GM23338 (cell line): Measurements from ENCODE around the gene LRRFIP1. TPM values are rescaled to one million over a fixed set of nuclear protein-coding genes. Genes with fewer than 3 reads are reported as not detected.

Experiments
- ATAC-seq: fragments of 200-7000 bp; cut with Tn5 transposase; 3 replicates; pipeline ENCODE4 v1.9.1; 2020
- DNase-seq: peaks from one replicate; pipeline ENCODE4 v3.0.0-alpha.2; 2015; ENCODE audit warnings: low spot score
- H2AFZ ChIP-seq: fragments of 200-600 bp; sonication (generic); 2 replicates; pipeline ENCODE4 v1.8.0; 2016; ENCODE audit warnings: antibody characterized with exemption, mild to moderate bottlenecking, moderate library complexity
- H3F3A ChIP-seq: fragments of 200-600 bp; sonication (generic); replicated peaks from 2 replicates; pipeline ENCODE4 v1.8.0; 2017; ENCODE audit warnings: antibody characterized with exemption, mixed run types, low read depth
- H3K27ac ChIP-seq: fragments of 200-600 bp; sonication (generic); 2 replicates; pipeline ENCODE4 v1.6.1; 2016; ENCODE audit warnings: low read depth
- H3K27me3 ChIP-seq: fragments of 200-600 bp; sonication (generic); 2 replicates; pipeline ENCODE4 v1.8.0; 2016; ENCODE audit warnings: mild to moderate bottlenecking, mixed run types, moderate library complexity; ENCODE audit not compliant: insufficient read depth
- H3K36me3 ChIP-seq: fragments of 200-600 bp; sonication (generic); 2 replicates; pipeline ENCODE4 v1.8.0; 2016; ENCODE audit warnings: mild to moderate bottlenecking; ENCODE audit not compliant: insufficient read depth
- H3K4me1 ChIP-seq: fragments of 200-600 bp; sonication (generic); 2 replicates; pipeline ENCODE4 v1.8.0; 2016; ENCODE audit warnings: mild to moderate bottlenecking, moderate library complexity; ENCODE audit not compliant: insufficient read depth
- H3K4me2 ChIP-seq: fragments of 200-600 bp; sonication (generic); 2 replicates; pipeline ENCODE4 v1.7.1; 2017; ENCODE audit warnings: mixed run types
- H3K4me3 ChIP-seq: fragments of 200-600 bp; sonication (generic); 2 replicates; pipeline ENCODE4 v1.6.1; 2016; ENCODE audit warnings: mixed run types
- H3K79me2 ChIP-seq: fragments of 200-600 bp; sonication (generic); replicated peaks from 2 replicates; pipeline ENCODE4 v1.8.0; 2017; ENCODE audit warnings: mild to moderate bottlenecking; ENCODE audit not compliant: insufficient read depth
- H3K9me2 ChIP-seq: fragments of 200-600 bp; sonication (generic); 2 replicates; pipeline ENCODE4 v1.8.0; 2017; ENCODE audit not compliant: insufficient read depth
- H4K20me1 ChIP-seq: fragments of 200-600 bp; sonication (generic); replicated peaks from 2 replicates; pipeline ENCODE4 v1.8.0; 2017; ENCODE audit warnings: mild to moderate bottlenecking; ENCODE audit not compliant: insufficient read depth
- H3K27ac Mint-ChIP-seq: 2 replicates; pipeline ENCODE4 v1.8.0; 2020; ENCODE audit warnings: inconsistent platforms, mild to moderate bottlenecking, moderate library complexity, mixed read lengths
- H3K27me3 Mint-ChIP-seq: 3 replicates; pipeline ENCODE4 v1.8.0; 2022; ENCODE audit warnings: low read depth, mild to moderate bottlenecking, moderate library complexity, mixed read lengths, inconsistent platforms; ENCODE audit not compliant: insufficient read depth, poor library complexity
- H3K36me3 Mint-ChIP-seq: 3 replicates; pipeline ENCODE4 v1.8.0; 2021; ENCODE audit warnings: low read depth, mild to moderate bottlenecking, inconsistent platforms, moderate library complexity, mixed read lengths
- H3K4me1 Mint-ChIP-seq: 3 replicates; pipeline ENCODE4 v1.8.0; 2020; ENCODE audit warnings: mild to moderate bottlenecking, inconsistent platforms, mixed read lengths
- H3K4me3 Mint-ChIP-seq: 3 replicates; pipeline ENCODE4 v1.8.0; 2021; ENCODE audit warnings: moderate library complexity, mild to moderate bottlenecking, inconsistent platforms, mixed read lengths
- H3K9me3 Mint-ChIP-seq: 3 replicates; pipeline ENCODE4 v1.8.0; 2020; ENCODE audit warnings: moderate library complexity, mild to moderate bottlenecking, inconsistent platforms, mixed read lengths
- CREB1 ChIP-seq: fragments of 250-450 bp; sonication (Bioruptor Pico); IDR thresholded peaks from 2 replicates; pipeline ENCODE4 v1.5.0; 2020; ENCODE audit warnings: low read depth, mild to moderate bottlenecking, moderate library complexity
- JUNB ChIP-seq: IDR thresholded peaks from one replicate; pipeline ENCODE4 v1.6.1; 2016; ENCODE audit warnings: antibody characterized with exemption; ENCODE audit not compliant: unreplicated experiment
- ZNF331 ChIP-seq: fragments of 250-450 bp; sonication (Bioruptor Pico); IDR thresholded peaks from 2 replicates; pipeline ENCODE4 v1.5.0; 2020; ENCODE audit warnings: low read depth, mild to moderate bottlenecking, moderate library complexity
- polyA plus RNA-seq: library from polyadenylated mRNA; unstranded; fragments of >200 nt; fragmentation: Nextera tagmentation; extraction: Ambion mirVana; gene quantifications from 2 replicates; pipeline ENCODE4 v1.2.1, GENCODE V29; 2016
- total RNA-seq: library from RNA; depleted of rRNA; stranded (reverse); fragments of >200 nt; shearing (Covaris generic); gene quantifications from 2 replicates; pipeline ENCODE4 v1.2.3, GENCODE V29; 2014
- TF ChIP-seq, protein P1 (sequence below), 2 experiments: fragments of 200-600 bp in 1 of 2; sonication (generic) in 1 of 2; conservative IDR thresholded peaks; 2 replicates each; pipeline versions ENCODE4 v1.5.1 to v1.6.1; 2016 to 2017; ENCODE audit warnings: antibody characterized with exemption in 2 of 2, low read depth in 2 of 2, mild to moderate bottlenecking in 2 of 2, moderate library complexity in 1 of 2
- TF ChIP-seq, protein P2 (sequence below): IDR thresholded peaks from 2 replicates; pipeline ENCODE4 v1.6.1; 2016; ENCODE audit warnings: antibody characterized with exemption
- TF ChIP-seq, protein P3 (sequence below): IDR thresholded peaks from one replicate; pipeline ENCODE4 v1.6.1; 2018; ENCODE audit warnings: antibody characterized with exemption; ENCODE audit not compliant: unreplicated experiment

The LRRFIP1 gene
- total and polyA plus RNA-seq, 2 experiments from 2014 or later = 59.6 to 178 TPM

DNA sequence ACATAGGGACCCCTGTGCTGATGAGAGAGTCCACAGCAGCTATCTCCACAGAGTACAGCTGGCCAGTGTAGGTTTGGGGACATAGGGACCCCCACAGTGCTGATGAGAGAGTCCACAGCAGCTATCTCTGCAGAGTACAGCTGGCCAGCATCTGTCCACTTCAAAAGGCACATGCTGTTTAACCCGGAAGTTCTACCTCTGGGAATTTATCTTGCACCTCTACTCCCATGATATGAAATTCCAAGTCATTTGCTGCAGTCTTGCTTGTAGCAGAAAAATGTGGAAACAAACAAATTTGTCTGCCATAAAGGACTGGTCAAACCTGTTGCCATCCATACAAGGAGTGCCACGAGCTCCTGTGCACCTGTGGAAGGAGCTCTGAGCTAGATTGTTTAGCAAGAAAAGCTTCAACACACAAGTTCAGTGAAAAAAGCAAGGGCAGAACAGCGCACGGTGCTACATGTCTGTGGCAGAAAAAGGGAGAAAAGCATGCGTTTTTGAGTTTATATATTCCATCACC, 33.1 kb downstream of the LRRFIP1 start (continued):
- TF ChIP-seq, protein P1, sequence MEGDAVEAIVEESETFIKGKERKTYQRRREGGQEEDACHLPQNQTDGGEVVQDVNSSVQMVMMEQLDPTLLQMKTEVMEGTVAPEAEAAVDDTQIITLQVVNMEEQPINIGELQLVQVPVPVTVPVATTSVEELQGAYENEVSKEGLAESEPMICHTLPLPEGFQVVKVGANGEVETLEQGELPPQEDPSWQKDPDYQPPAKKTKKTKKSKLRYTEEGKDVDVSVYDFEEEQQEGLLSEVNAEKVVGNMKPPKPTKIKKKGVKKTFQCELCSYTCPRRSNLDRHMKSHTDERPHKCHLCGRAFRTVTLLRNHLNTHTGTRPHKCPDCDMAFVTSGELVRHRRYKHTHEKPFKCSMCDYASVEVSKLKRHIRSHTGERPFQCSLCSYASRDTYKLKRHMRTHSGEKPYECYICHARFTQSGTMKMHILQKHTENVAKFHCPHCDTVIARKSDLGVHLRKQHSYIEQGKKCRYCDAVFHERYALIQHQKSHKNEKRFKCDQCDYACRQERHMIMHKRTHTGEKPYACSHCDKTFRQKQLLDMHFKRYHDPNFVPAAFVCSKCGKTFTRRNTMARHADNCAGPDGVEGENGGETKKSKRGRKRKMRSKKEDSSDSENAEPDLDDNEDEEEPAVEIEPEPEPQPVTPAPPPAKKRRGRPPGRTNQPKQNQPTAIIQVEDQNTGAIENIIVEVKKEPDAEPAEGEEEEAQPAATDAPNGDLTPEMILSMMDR (conservative IDR thresholded peaks at IDR 0.05; ENCODE audit: low read depth in 2 of 2) = no peak
- TF ChIP-seq, protein P2, sequence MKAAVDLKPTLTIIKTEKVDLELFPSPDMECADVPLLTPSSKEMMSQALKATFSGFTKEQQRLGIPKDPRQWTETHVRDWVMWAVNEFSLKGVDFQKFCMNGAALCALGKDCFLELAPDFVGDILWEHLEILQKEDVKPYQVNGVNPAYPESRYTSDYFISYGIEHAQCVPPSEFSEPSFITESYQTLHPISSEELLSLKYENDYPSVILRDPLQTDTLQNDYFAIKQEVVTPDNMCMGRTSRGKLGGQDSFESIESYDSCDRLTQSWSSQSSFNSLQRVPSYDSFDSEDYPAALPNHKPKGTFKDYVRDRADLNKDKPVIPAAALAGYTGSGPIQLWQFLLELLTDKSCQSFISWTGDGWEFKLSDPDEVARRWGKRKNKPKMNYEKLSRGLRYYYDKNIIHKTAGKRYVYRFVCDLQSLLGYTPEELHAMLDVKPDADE = no peak
- TF ChIP-seq JUNB = no peak
- TF ChIP-seq CREB1 (CRISPR knock-in tag) = no peak
- no peak for TF ChIP-seq ZNF331

DNA sequence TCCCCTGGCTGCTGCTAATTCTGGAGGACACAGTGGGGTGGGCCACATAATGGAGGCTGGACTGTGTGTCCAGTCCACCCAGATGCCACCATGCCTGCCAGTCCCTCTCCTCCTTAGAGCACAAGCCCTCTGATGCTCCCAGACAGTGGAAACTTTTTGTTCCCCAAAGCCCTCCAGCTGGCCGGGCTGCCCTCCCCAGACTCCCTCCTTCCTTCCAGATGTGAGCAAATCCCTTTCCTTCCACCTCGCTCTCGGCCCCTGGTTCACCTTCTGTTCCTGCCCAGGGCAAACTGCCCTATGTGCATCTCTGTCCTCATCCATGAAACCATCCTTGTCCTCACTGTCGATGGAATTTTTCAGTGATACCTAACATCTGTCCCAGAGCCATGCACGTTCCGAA, 33.9 kb downstream of the LRRFIP1 start:
- Histone ChIP-seq H3K9me2 (no peaks in the 10 kb centered on the region), H3K27ac (no peak overlapping the region), H3K4me3 (no peak overlapping the region), H3K36me3 (no peaks in the 10 kb centered on the region), H3F3A (no peaks in the 10 kb centered on the region), H3K4me1 (peaks cover 25% of the 10 kb centered on the region; the same call in 1 of the 2 replicates), H2AFZ (no peak overlapping the region), H3K27me3 (no peaks in the 10 kb centered on the region), H3K4me2 (no peak overlapping the region), H3K79me2 (no peaks in the 10 kb centered on the region), H4K20me1 (0 out of 2 replicates have a peak, but pooled peaks cover 7% of the 10 kb centered on the region)
- Mint-ChIP-seq H3K27me3 (peaks cover 4% of the 10 kb centered on the region), H3K27ac (0 out of 2 replicates have a peak overlapping the region, but pooled peaks have one; percentile 7), H3K36me3 (peaks cover 8% of the 10 kb centered on the region; the same call in 2 of the 3 replicates), H3K4me1 (peaks cover 36% of the 10 kb centered on the region), H3K4me3 (no peak overlapping the region), H3K9me3 (peaks cover 3% of the 10 kb centered on the region; the same call in 2 of the 3 replicates)
- TF ChIP-seq JUNB (no peak), CREB1 (CRISPR knock-in tag) (no peak)
- TF ChIP-seq, protein P3, sequence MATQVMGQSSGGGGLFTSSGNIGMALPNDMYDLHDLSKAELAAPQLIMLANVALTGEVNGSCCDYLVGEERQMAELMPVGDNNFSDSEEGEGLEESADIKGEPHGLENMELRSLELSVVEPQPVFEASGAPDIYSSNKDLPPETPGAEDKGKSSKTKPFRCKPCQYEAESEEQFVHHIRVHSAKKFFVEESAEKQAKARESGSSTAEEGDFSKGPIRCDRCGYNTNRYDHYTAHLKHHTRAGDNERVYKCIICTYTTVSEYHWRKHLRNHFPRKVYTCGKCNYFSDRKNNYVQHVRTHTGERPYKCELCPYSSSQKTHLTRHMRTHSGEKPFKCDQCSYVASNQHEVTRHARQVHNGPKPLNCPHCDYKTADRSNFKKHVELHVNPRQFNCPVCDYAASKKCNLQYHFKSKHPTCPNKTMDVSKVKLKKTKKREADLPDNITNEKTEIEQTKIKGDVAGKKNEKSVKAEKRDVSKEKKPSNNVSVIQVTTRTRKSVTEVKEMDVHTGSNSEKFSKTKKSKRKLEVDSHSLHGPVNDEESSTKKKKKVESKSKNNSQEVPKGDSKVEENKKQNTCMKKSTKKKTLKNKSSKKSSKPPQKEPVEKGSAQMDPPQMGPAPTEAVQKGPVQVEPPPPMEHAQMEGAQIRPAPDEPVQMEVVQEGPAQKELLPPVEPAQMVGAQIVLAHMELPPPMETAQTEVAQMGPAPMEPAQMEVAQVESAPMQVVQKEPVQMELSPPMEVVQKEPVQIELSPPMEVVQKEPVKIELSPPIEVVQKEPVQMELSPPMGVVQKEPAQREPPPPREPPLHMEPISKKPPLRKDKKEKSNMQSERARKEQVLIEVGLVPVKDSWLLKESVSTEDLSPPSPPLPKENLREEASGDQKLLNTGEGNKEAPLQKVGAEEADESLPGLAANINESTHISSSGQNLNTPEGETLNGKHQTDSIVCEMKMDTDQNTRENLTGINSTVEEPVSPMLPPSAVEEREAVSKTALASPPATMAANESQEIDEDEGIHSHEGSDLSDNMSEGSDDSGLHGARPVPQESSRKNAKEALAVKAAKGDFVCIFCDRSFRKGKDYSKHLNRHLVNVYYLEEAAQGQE = no peak
- TF ChIP-seq, protein P1 (conservative IDR thresholded peaks at IDR 0.05; ENCODE audit: low read depth in 2 of 2) = no peak
- DNase-seq = no peak
- ATAC-seq = no peak
